ENCODE results near the gene SAP130.

GRCh38 chr2:127910415-127910814 is 117.4 kb downstream of the SAP130 start:
- TF ChIP-seq CTCF (IDR thresholded peaks at IDR 0.05) (no peak), EZH2 (IDR thresholded peaks at IDR 0.05) (no peak)
